A549 (cell line): ENCODE results near the gene PLGRKT. TPM values are rescaled to one million over a fixed set of nuclear protein-coding genes. Genes with fewer than 3 reads are reported as not detected.
"Not testable (repeated sequence)": the region's sequence is repeated elsewhere in the genome, so short reads cannot be mapped to it uniquely, and the experiment has no call there.

Experiments
- ATAC-seq, 2 experiments: fragments of 200-7000 bp in 1 of 2; fragments of >200 bp in 1 of 2; cut with Nextera tagmentation in 1 of 2; cut with Tn5 transposase in 1 of 2; 3 replicates each; pipeline versions ENCODE4 v1.8.0 to v1.9.1; 2018 to 2020; ENCODE audit warnings: mild to moderate bottlenecking in 1 of 2, moderate library complexity in 1 of 2
- CTCF ChIA-PET: fragments of 300-600 bp; sonication (Branson Sonifier 250); formaldehyde crosslinking; extraction: SDS; loops from one replicate; lab custom pipeline; 2021; ENCODE audit warnings: antibody characterized with exemption, inconsistent platforms; lab: Yijun Ruan, JAX
- POLR2A ChIA-PET: fragments of 350-600 bp; formaldehyde crosslinking; extraction: SDS; loops from one replicate; lab custom pipeline; 2021; ENCODE audit warnings: antibody characterized with exemption, inconsistent platforms; lab: Yijun Ruan, JAX
- DNase-seq, 2 experiments: peaks; one replicate each; pipeline versions ENCODE4 v3.0.0 to v3.0.0-alpha.2; 2011 to 2016; ENCODE audit warnings: low read depth in 1 of 2, low spot score in 1 of 2
- FAIRE-seq: peaks from 2 replicates; lab custom pipeline; 2011; peaks lifted over from hg19 to GRCh38; lab: Jason Lieb, UNC
- H3K27ac ChIP-seq, 2 experiments: fragments of >200 bp; sonication (Bioruptor Twin); formaldehyde crosslinking; 3 replicates each; pipeline ENCODE4 v1.5.1; 2016 to 2017
- H3K4me1 ChIP-seq: fragments of >200 bp; sonication (Bioruptor Twin); formaldehyde crosslinking; 3 replicates; pipeline ENCODE4 v1.6.1; 2016
- H3K4me2 ChIP-seq: fragments of >200 bp; sonication (Bioruptor Twin); formaldehyde crosslinking; 3 replicates; pipeline ENCODE4 v1.6.1; 2016
- H3K4me3 ChIP-seq: fragments of >200 bp; sonication (Bioruptor Twin); formaldehyde crosslinking; 3 replicates; pipeline ENCODE4 v1.5.1; 2016
- H3K9me3 ChIP-seq: fragments of >200 bp; sonication (Bioruptor Twin); formaldehyde crosslinking; 3 replicates; pipeline ENCODE4 v1.6.1; 2016
- EHF ChIP-seq: fragments of 250-450 bp; sonication (Bioruptor Pico); IDR thresholded peaks from 2 replicates; pipeline ENCODE4 v1.5.0; 2020; ENCODE audit warnings: mild to moderate bottlenecking
- ELK1 ChIP-seq: fragments of 150-350 bp; IDR thresholded peaks from 2 replicates; pipeline ENCODE4 v1.6.1; 2014; ENCODE audit warnings: low read depth, mild to moderate bottlenecking, low read length
- ESRRA ChIP-seq: fragments of 150-350 bp; IDR thresholded peaks from 2 replicates; pipeline ENCODE4 v1.6.1; 2014; ENCODE audit warnings: mild to moderate bottlenecking, low read length, borderline replicate concordance
- FOSL2 ChIP-seq, 2 experiments: fragments of 450-650 bp in 1 of 2; fragments of >200 bp in 1 of 2; sonication (Bioruptor Twin) in 1 of 2; formaldehyde crosslinking; IDR thresholded peaks; 2 replicates each; pipeline versions ENCODE4 v1.5.0 to v1.6.1; 2016 to 2020; ENCODE audit warnings: mild to moderate bottlenecking in 1 of 2, moderate library complexity in 1 of 2
- HOXA7 ChIP-seq: fragments of 250-450 bp; sonication (Bioruptor Pico); IDR thresholded peaks from 2 replicates; pipeline ENCODE4 v1.5.0; 2020; ENCODE audit warnings: mild to moderate bottlenecking, moderate library complexity
- JUN ChIP-seq, 2 experiments: fragments of >200 bp; sonication (Bioruptor Twin); formaldehyde crosslinking; IDR thresholded peaks; 2 replicates in 1 of 2; 3 replicates in 1 of 2; pipeline ENCODE4 v1.6.1; 2016 to 2017
- JUNB ChIP-seq: fragments of >200 bp; sonication (Bioruptor Twin); formaldehyde crosslinking; IDR thresholded peaks from 2 replicates; pipeline ENCODE4 v1.6.1; 2016
- KDM1A ChIP-seq: fragments of 200-600 bp; sonication (generic); IDR thresholded peaks from 2 replicates; pipeline ENCODE4 v1.6.1; 2016; ENCODE audit warnings: low read depth, mild to moderate bottlenecking
- KDM5A ChIP-seq: fragments of 200-600 bp; sonication (generic); IDR thresholded peaks from 2 replicates; pipeline ENCODE4 v1.6.1; 2016; ENCODE audit warnings: antibody characterized with exemption, mild to moderate bottlenecking
- NFE2L2 ChIP-seq: fragments of 150-350 bp; conservative IDR thresholded peaks from 2 replicates; pipeline ENCODE4 v1.6.1; 2014; ENCODE audit warnings: low read length
- NR3C1 ChIP-seq: fragments of >200 bp; sonication (Bioruptor Twin); formaldehyde crosslinking; IDR thresholded peaks from 3 replicates; pipeline ENCODE4 v1.6.1; 2017
- RAD21 ChIP-seq, 2 experiments: fragments of >200 bp in 1 of 2; sonication (Bioruptor Twin) in 1 of 2; formaldehyde crosslinking in 1 of 2; IDR thresholded peaks in 1 of 2; conservative IDR thresholded peaks in 1 of 2; 2 replicates in 1 of 2; 3 replicates in 1 of 2; pipeline ENCODE4 v1.6.1; 2012 to 2018; ENCODE audit warnings: inconsistent platforms in 1 of 2
- WGBS: methylation state at CpG from one replicate; pipeline ENCODE4 v1.1.6; 2017; ENCODE audit errors: missing lambda C conversion rate; 5-methylcytosine and 5-hydroxymethylcytosine counted together
- polyA plus RNA-seq, 4 experiments: library from polyadenylated mRNA; depleted of rRNA in 3 of 4; stranded (reverse); fragments of >200 nt; fragmentation: RNase III in 1 of 4; extraction: RNeasy Plus Mini Kit Qiagen cat#74134 plus additional on column Dnase treatment in 1 of 4; gene quantifications; 2 replicates in 3 of 4; 3 replicates in 1 of 4; pipeline ENCODE4 v1.2.3, GENCODE V29; 2011 to 2017

PLGRKT gene
- polyA plus RNA-seq, 2 of the 4 experiments (the other 2 are of a cell fraction): 24.3 to 37.7 TPM

GRCh38 chr9:5336688-5337087 lies 101.0 kb downstream of the PLGRKT start (continued):
- TF ChIP-seq NFE2L2: no peak

- H3K9me3 ChIP-seq, DNase-seq, FAIRE-seq, H3K27ac ChIP-seq, H3K4me1 ChIP-seq, POLR2A ChIA-PET, H3K4me2 ChIP-seq, H3K4me3 ChIP-seq, ATAC-seq: not testable (repeated sequence)
- CTCF ChIA-PET: interaction anchor here (0.6 kb wide), 1 partner anchor 10 kb away, joined by 3 read pairs; no protein-coding TSS in a partner anchor
- 58% methylated on average over 3 of the region's 3 CpGs for WGBS
Measured at GRCh38 chr9:5331276-5331675, 106.4 kb downstream of the PLGRKT start.

GRCh38 chr9:5326893-5327548 lies 110.7 kb downstream of the PLGRKT start:
- Histone ChIP-seq H3K4me1 (no peaks in the 10 kb centered on the region), H3K9me3 (no peaks in the 10 kb centered on the region), H3K4me3 (no peak overlapping the region), H3K27ac (no peak overlapping the region), H3K4me2 (no peak overlapping the region)
- TF ChIP-seq EHF (CRISPR knock-in tag): no peak
- ChIA-PET CTCF (no interaction called here), POLR2A (no interaction called here)
- 66% methylated on average over 10 of the region's 10 CpGs for WGBS
- DNase-seq (no peak), FAIRE-seq (no peak), ATAC-seq (no peak)

GRCh38 chr9:5326187-5326586 lies 111.5 kb downstream of the PLGRKT start:
- no peaks in the 10 kb centered on the region for H3K4me1 ChIP-seq
- no peak overlapping the region for H3K4me2 ChIP-seq
- TF ChIP-seq ESRRA (no peak), HOXA7 (CRISPR knock-in tag) (no peak), NFE2L2 (no peak), NR3C1 (no peak), KDM5A (no peak), FOSL2 (IDR thresholded peaks at IDR 0.05) (no peak), FOSL2 (CRISPR knock-in tag; IDR thresholded peaks at IDR 0.05) (no peak), ELK1 (no peak), JUNB (no peak), JUN (IDR thresholded peaks at IDR 0.05) (no peak)
- ChIA-PET CTCF (no interaction called here), POLR2A (no interaction called here)
- no peak overlapping the region for H3K27ac ChIP-seq
- H3K4me3 ChIP-seq: no peak overlapping the region
- no peaks in the 10 kb centered on the region for H3K9me3 ChIP-seq
- FAIRE-seq (no peak), DNase-seq (no peak), ATAC-seq (no peak)

GRCh38 chr9:5321601-5322000 lies 116.1 kb downstream of the PLGRKT start:
- 4% methylated on average over 1 of the region's 1 CpG for WGBS
- H3K9me3 ChIP-seq, H3K4me1 ChIP-seq, POLR2A ChIA-PET, H3K4me2 ChIP-seq, DNase-seq, H3K4me3 ChIP-seq, H3K27ac ChIP-seq: not testable (repeated sequence)
- peak; percentile 28 for FAIRE-seq
- CTCF ChIA-PET: interaction anchor here (0.7 to 1.7 kb wide), 2 partner anchors 10 to 136 kb away, joined by 3 to 5 read pairs; partner anchors contain the start of gene INSL6
- peak in 1 of 2 experiments; percentile 56; a peak in 3 of 6 replicates for ATAC-seq

GRCh38 chr9:5321058-5321457 lies 116.7 kb downstream of the PLGRKT start:
- no peak for TF ChIP-seq KDM1A
- peak in 1 of 2 experiments; percentile 19; a peak in 1 of 5 replicates for TF ChIP-seq RAD21 (conservative IDR thresholded peaks at IDR 0.05 in 1 of 2, IDR thresholded peaks at IDR 0.05 in 1 of 2)
- TF ChIP-seq, all 56 proteins: peak for 1
- WGBS: 0% methylated on average over 1 of the region's 1 CpG
- Histone ChIP-seq H3K4me2 (no peak overlapping the region), H3K9me3 (peaks cover 3% of the 10 kb centered on the region; the same call in 2 of the 3 replicates), H3K4me1 (no peaks in the 10 kb centered on the region), H3K4me3 (no peak overlapping the region), H3K27ac (no peak overlapping the region)
- POLR2A ChIA-PET: interaction anchor here (0.6 kb wide), 1 partner anchor 400 kb away, joined by 3 read pairs; no protein-coding TSS in a partner anchor
- ATAC-seq: no peak
- no peak for FAIRE-seq
- peak in 1 of 2 experiments; percentile 6 for DNase-seq
- CTCF ChIA-PET: interaction anchor here (0.7 to 1.7 kb wide), 2 partner anchors 10 to 135 kb away, joined by 3 to 5 read pairs; partner anchors contain the start of gene INSL6

GRCh38 chr9:5316406-5316805 lies 121.3 kb downstream of the PLGRKT start:
- H3K4me2 ChIP-seq, FAIRE-seq, ATAC-seq, CTCF ChIA-PET, H3K4me1 ChIP-seq, H3K4me3 ChIP-seq, DNase-seq, H3K27ac ChIP-seq, POLR2A ChIA-PET: not testable (repeated sequence)
- peaks cover 22% of the 10 kb centered on the region; the same call in 2 of the 3 replicates for H3K9me3 ChIP-seq
- WGBS: 79% methylated on average over 1 of the region's 1 CpG
